Right lobe of liver (tissue), 4 donors: ENCODE results near the gene PLCB4.

Source experiments
- POLR2A ChIP-seq: fragments of 450-650 bp; IDR thresholded peaks from one replicate; pipeline ENCODE4 v1.6.1; 2017; ENCODE audit warnings: antibody characterized with exemption, mild to moderate bottlenecking
- TF ChIP-seq, protein P1 (sequence below), 4 donors: fragments of 200-600 bp in 3 of 4; fragments of 450-650 bp in 1 of 4; IDR thresholded peaks; one replicate each; pipeline versions ENCODE4 v1.5.1 to v1.8.0; 2016 to 2022; ENCODE audit warnings: antibody characterized with exemption in 4 of 4, mild to moderate bottlenecking in 2 of 4
- donor health status: DM: no; HTN: no; CAD: no.
- donor health status: DM: no; HTN: no; CAD: no.
- donor health status: DM: no; HTN: yes; CAD: no.

DNA sequence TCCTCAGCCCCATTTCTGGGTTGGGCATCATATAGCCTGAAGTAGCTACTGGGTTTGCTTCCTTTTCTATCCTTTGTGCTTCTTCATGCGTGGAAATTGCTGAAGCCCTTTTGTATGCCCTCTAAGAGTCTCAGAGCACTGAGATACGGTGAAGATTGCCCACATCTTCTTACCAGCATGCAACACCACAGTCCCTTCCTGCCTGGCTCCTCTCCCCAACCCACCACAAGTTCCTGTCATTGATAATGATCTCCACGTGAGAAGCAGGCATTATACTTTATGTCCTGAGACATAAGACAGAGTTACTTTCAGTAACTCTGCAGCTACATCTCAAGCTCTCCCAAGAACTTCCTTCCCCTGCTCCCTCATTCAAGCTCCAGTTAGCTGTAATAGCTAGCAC, 15.8 kb upstream of the PLCB4 start:
- TF ChIP-seq, protein P1, sequence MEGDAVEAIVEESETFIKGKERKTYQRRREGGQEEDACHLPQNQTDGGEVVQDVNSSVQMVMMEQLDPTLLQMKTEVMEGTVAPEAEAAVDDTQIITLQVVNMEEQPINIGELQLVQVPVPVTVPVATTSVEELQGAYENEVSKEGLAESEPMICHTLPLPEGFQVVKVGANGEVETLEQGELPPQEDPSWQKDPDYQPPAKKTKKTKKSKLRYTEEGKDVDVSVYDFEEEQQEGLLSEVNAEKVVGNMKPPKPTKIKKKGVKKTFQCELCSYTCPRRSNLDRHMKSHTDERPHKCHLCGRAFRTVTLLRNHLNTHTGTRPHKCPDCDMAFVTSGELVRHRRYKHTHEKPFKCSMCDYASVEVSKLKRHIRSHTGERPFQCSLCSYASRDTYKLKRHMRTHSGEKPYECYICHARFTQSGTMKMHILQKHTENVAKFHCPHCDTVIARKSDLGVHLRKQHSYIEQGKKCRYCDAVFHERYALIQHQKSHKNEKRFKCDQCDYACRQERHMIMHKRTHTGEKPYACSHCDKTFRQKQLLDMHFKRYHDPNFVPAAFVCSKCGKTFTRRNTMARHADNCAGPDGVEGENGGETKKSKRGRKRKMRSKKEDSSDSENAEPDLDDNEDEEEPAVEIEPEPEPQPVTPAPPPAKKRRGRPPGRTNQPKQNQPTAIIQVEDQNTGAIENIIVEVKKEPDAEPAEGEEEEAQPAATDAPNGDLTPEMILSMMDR (IDR thresholded peaks at IDR 0.05), result no peak
- no peak for TF ChIP-seq POLR2A
